K562 (cell line): ENCODE data around the gene SYNPO2. TPM values are rescaled to one million over a fixed set of nuclear protein-coding genes. Genes with fewer than 3 reads are reported as not detected.
A peak's percentile ranks its signal among the peaks of the same experiment; 100 is the strongest.

Experiments used
- ATAC-seq: fragments of 200-7000 bp; cut with Tn5 transposase; 3 replicates; pipeline ENCODE4 v1.9.1; 2020; ENCODE audit warnings: moderate library complexity
- BruUV-seq: library from RNA; stranded (reverse); fragments of 400-500 nt; replicated peaks from 2 replicates; lab custom pipeline; 2021; lab: Mats Ljungman, UMichigan
- CTCF ChIA-PET: fragments of 300-600 bp; formaldehyde crosslinking; extraction: SDS; loops from one replicate; lab custom pipeline; 2021; ENCODE audit warnings: low intra/inter-chr PET ratio; lab: Yijun Ruan, JAX
- POLR2A ChIA-PET: fragments of 300-600, 350-650 bp; sonication (Branson Sonifier 250); formaldehyde crosslinking; extraction: SDS; loops from one replicate; lab custom pipeline; 2021; ENCODE audit warnings: antibody characterized with exemption, inconsistent platforms; lab: Yijun Ruan, JAX
- DNase-seq, 4 experiments: peaks; one replicate each; pipeline versions ENCODE4 v3.0.0 to v3.0.0-alpha.2; 2011 to 2018; ENCODE audit warnings: low spot score in 3 of 4, mixed read lengths in 3 of 4; ENCODE audit errors: extremely low read depth in 1 of 4
- FAIRE-seq: peaks from 2 replicates; lab custom pipeline; 2011; peaks lifted over from hg19 to GRCh38; lab: Jason Lieb, UNC
- H2AFZ ChIP-seq: 2 replicates; pipeline ENCODE4 v1.6.0; 2011; ENCODE audit warnings: low read depth, low read length, control low read depth, inconsistent platforms
- H3K27ac ChIP-seq: fragments of 200-600 bp; 3 replicates; pipeline ENCODE4 v1.8.0; 2011; ENCODE audit warnings: low read depth, mild to moderate bottlenecking, control low read depth, inconsistent platforms, low read length, moderate library complexity, mixed read lengths; ENCODE audit errors: extremely low read depth
- H3K27me3 ChIP-seq, 2 experiments: fragments of 300-600 bp in 1 of 2; 2 replicates in 1 of 2; 3 replicates in 1 of 2; pipeline versions ENCODE4 v1.6.0 to v1.8.0; 2011; ENCODE audit warnings: inconsistent platforms in 2 of 2, low read length in 2 of 2, mild to moderate bottlenecking in 1 of 2, mixed read lengths in 1 of 2, moderate library complexity in 1 of 2; ENCODE audit not compliant: control insufficient read depth in 2 of 2, insufficient read depth in 2 of 2
- H3K36me3 ChIP-seq: fragments of 300-600 bp; 3 replicates; pipeline ENCODE4 v1.8.0; 2011; ENCODE audit warnings: mild to moderate bottlenecking, low read length, inconsistent platforms; ENCODE audit not compliant: control insufficient read depth, insufficient read depth
- H3K4me1 ChIP-seq, 2 experiments: fragments of 200-600 bp in 1 of 2; replicated peaks in 1 of 2; 2 replicates in 1 of 2; 3 replicates in 1 of 2; pipeline versions ENCODE4 v1.5.1 to v1.8.0; 2011; ENCODE audit warnings: inconsistent platforms in 2 of 2, low read length in 2 of 2, mild to moderate bottlenecking in 1 of 2, mixed read lengths in 1 of 2, moderate library complexity in 1 of 2; ENCODE audit not compliant: control insufficient read depth in 2 of 2, insufficient read depth in 2 of 2
- H3K4me2 ChIP-seq: 2 replicates; pipeline ENCODE4 v1.6.1; 2011; ENCODE audit warnings: low read length, control low read depth, inconsistent platforms, mixed read lengths; ENCODE audit not compliant: insufficient read depth
- H3K4me3 ChIP-seq: fragments of 200-600 bp; sonication (generic), shearing (Covaris generic); 2 replicates; pipeline ENCODE4 v1.5.1; 2016; ENCODE audit warnings: control low read depth, inconsistent platforms
- H3K79me2 ChIP-seq: fragments of 200-600 bp; 3 replicates; pipeline ENCODE4 v1.8.0; 2011; ENCODE audit warnings: low read length, inconsistent platforms; ENCODE audit not compliant: control insufficient read depth, insufficient read depth
- H3K9ac ChIP-seq, 2 experiments: 2 replicates each; pipeline versions ENCODE4 v1.6.0 to v1.6.1; 2011; ENCODE audit warnings: low read depth in 2 of 2, low read length in 2 of 2, control low read depth in 1 of 2, inconsistent platforms in 1 of 2, mild to moderate bottlenecking in 1 of 2, mixed read lengths in 1 of 2; ENCODE audit not compliant: insufficient read depth in 1 of 2
- H3K9me1 ChIP-seq: one replicate; pipeline ENCODE4 v1.6.0; 2011; ENCODE audit warnings: inconsistent platforms, mild to moderate bottlenecking, low read length, moderate library complexity; ENCODE audit not compliant: control insufficient read depth, insufficient read depth
- H3K9me3 ChIP-seq: replicated peaks from 2 replicates; pipeline ENCODE4 v1.5.1; 2011; ENCODE audit warnings: low read depth, low read length, inconsistent platforms; ENCODE audit not compliant: control insufficient read depth, insufficient read depth
- H4K20me1 ChIP-seq: replicated peaks from 2 replicates; pipeline ENCODE4 v1.6.1; 2011; ENCODE audit warnings: low read length, inconsistent platforms, mixed read lengths; ENCODE audit not compliant: control insufficient read depth, insufficient read depth
- NCOA4 ChIP-seq: fragments of 450-650 bp; IDR thresholded peaks from 2 replicates; pipeline ENCODE4 v1.6.1; 2018; ENCODE audit warnings: mild to moderate bottlenecking; ENCODE audit not compliant: partially characterized antibody
- RBFOX2 ChIP-seq: fragments of 200-400 bp; formaldehyde crosslinking; IDR thresholded peaks from 2 replicates; pipeline ENCODE4 v1.6.1; 2017; ENCODE audit warnings: low read depth, mild to moderate bottlenecking, low read length, moderate library complexity
- RBM15 ChIP-seq: fragments of 200-400 bp; formaldehyde crosslinking; IDR thresholded peaks from 2 replicates; pipeline ENCODE4 v1.6.1; 2018; ENCODE audit warnings: mild to moderate bottlenecking, low read length, moderate library complexity; ENCODE audit not compliant: insufficient read depth
- RUNX1 ChIP-seq: sonication (generic); IDR thresholded peaks from 2 replicates; pipeline ENCODE4 v1.6.1; 2016; ENCODE audit warnings: antibody characterized with exemption, low read depth
- ZFP36 ChIP-seq: fragments of 150-350 bp; IDR thresholded peaks from 2 replicates; pipeline ENCODE4 v1.6.1; 2018; ENCODE audit warnings: low read length, low read depth; ENCODE audit not compliant: partially characterized antibody
- WGBS: fragments of 100-300 bp; shearing (Covaris generic); methylation state at CpG from one replicate; pipeline ENCODE4 v1.1.6; 2016; ENCODE audit warnings: low coverage, mixed read lengths; ENCODE audit not compliant: insufficient coverage; ENCODE audit errors: missing lambda C conversion rate; 5-methylcytosine and 5-hydroxymethylcytosine counted together
- in situ Hi-C: fragments of 300-500 bp; cut with MboI; formaldehyde crosslinking; loops from 4 replicates; pipeline ENCODE4 v1.15.0; 2018; ENCODE audit warnings: inconsistent platforms, mixed read lengths
- intact Hi-C: fragments of 100-400 bp; cut with micrococcal nuclease; formaldehyde crosslinking; loops from 2 replicates; pipeline ENCODE4 v1.14.2; 2022
- polyA plus RNA-seq, 8 experiments: library from polyadenylated mRNA; depleted of rRNA in 4 of 8; stranded (reverse) in 5 of 8; unstranded in 3 of 8; fragments of >200 nt; fragmentation: Nextera tagmentation in 2 of 8; fragmentation: Illumina TruSeq in 1 of 8; extraction: Ambion mirVana in 2 of 8; extraction: Trizol in 1 of 8; gene quantifications; 2 replicates each; pipeline versions ENCODE4 v1.2.1 to v1.2.3, GENCODE V29; 2011 to 2014; ENCODE audit warnings: inconsistent platforms in 1 of 8, missing spikeins in 1 of 8
- total RNA-seq, 7 experiments: library from RNA; depleted of rRNA in 6 of 7; stranded (reverse); fragments of >200 nt in 6 of 7; fragmentation: Illumina TruSeq in 2 of 7; extraction: Trizol in 2 of 7; gene quantifications; 2 replicates each; pipeline versions ENCODE4 v1.2.1 to v1.2.3, GENCODE V29; 2011 to 2021; ENCODE audit warnings: low replicate concordance in 1 of 7

SYNPO2 gene
- total and polyA plus RNA-seq, 9 of the 15 experiments (the other 6 are each of a cell fraction or from before 2014, with no cell fraction given) = 0.03 to 0.18 TPM; not detected in 7

DNA sequence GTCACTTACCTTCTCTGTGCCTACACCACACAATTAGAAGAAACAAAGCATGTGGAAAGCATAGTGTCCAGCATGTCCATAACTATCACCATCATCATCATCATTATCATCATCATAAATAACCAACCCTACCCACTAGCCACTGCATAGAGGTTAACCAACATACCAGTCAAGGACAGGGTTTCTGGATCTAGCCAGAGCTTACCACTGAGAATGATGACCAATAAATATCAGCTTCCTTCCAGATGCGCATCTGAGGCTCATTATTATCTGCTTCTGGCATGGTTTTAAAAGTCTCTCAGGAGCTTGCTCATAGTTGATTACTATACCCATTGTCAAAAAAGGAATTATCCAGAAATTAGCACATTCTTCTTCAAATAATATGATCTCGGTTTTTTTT is 221.5 kb downstream of the SYNPO2 start:
- Histone ChIP-seq H3K27ac (no peak overlapping the region), H3K9me1 (no peaks in the 10 kb centered on the region), H3K4me1 (no peaks in the 10 kb centered on the region), H3K27me3 (no peaks in the 10 kb centered on the region), H3K4me2 (no peak overlapping the region), H3K9me3 (no peaks in the 10 kb centered on the region), H3K9ac (no peak overlapping the region), H3K4me3 (no peak overlapping the region), H3K79me2 (no peaks in the 10 kb centered on the region), H2AFZ (no peak overlapping the region), H4K20me1 (no peaks in the 10 kb centered on the region), H3K36me3 (no peaks in the 10 kb centered on the region)
- in situ Hi-C loops (no loop called here), intact Hi-C loops (no loop called here)
- ChIA-PET CTCF (no interaction called here), POLR2A (no interaction called here)
- FAIRE-seq (no peak), ATAC-seq (no peak), DNase-seq (no peak)
- no TSS peak for BruUV-seq
- no peak for TF ChIP-seq NCOA4
- peak; percentile 48 for TF ChIP-seq ZFP36
- no peak for TF ChIP-seq RBM15
- no peak for TF ChIP-seq RUNX1
- TF ChIP-seq RBFOX2 = no peak
- 4% methylated on average over 2 of the region's 2 CpGs for WGBS

Other genes starting within 250 kb of the SYNPO2 start
- 20.2 and 20.4 TPM in 2 replicates for gene METTL14, start 203.5 kb upstream of the SYNPO2 start, total RNA-seq (2014; rRNA removed)
- gene METTL14, start 203.5 kb upstream of the SYNPO2 start, total RNA-seq (2014; rRNA removed; fragmentation: Illumina TruSeq; extraction: Trizol) = 30.7 and 36.0 TPM in 2 replicates
- 28.2 and 42.4 TPM in 2 replicates for gene METTL14, start 203.5 kb upstream of the SYNPO2 start, total RNA-seq (2015; rRNA removed; fragmentation: Illumina TruSeq; extraction: Trizol)
- gene METTL14, start 203.5 kb upstream of the SYNPO2 start, total RNA-seq (2021) = 33.9 and 41.0 TPM in 2 replicates
- gene METTL14, start 203.5 kb upstream of the SYNPO2 start, polyA plus RNA-seq (2011; rRNA removed) = 20.7 and 27.7 TPM in 2 replicates
- gene METTL14, start 203.5 kb upstream of the SYNPO2 start, polyA plus RNA-seq (2014; fragmentation: Illumina TruSeq; extraction: Trizol) = 26.8 and 32.9 TPM in 2 replicates
- gene METTL14, start 203.5 kb upstream of the SYNPO2 start, polyA plus RNA-seq (2014; fragmentation: Nextera tagmentation; extraction: Ambion mirVana) = 10 to 100 TPM; 16.7 to 27.2 TPM
- gene METTL14, start 203.5 kb upstream of the SYNPO2 start, polyA plus RNA-seq (2014; rRNA removed) = 23.4 and 30.5 TPM in 2 replicates
- 8.1 and 10.4 TPM in 2 replicates for gene SEC24D, start 52.7 kb upstream of the SYNPO2 start, total RNA-seq (2014; rRNA removed)
- gene SEC24D, start 52.7 kb upstream of the SYNPO2 start, total RNA-seq (2014; rRNA removed; fragmentation: Illumina TruSeq; extraction: Trizol) = 15.0 and 16.5 TPM in 2 replicates
- gene SEC24D, start 52.7 kb upstream of the SYNPO2 start, total RNA-seq (2015; rRNA removed; fragmentation: Illumina TruSeq; extraction: Trizol) = 11.3 and 12.1 TPM in 2 replicates
- gene SEC24D, start 52.7 kb upstream of the SYNPO2 start, total RNA-seq (2021) = 20.0 and 20.1 TPM in 2 replicates
- 22.5 and 37.3 TPM in 2 replicates for gene SEC24D, start 52.7 kb upstream of the SYNPO2 start, polyA plus RNA-seq (2011; rRNA removed)
- gene SEC24D, start 52.7 kb upstream of the SYNPO2 start, polyA plus RNA-seq (2014; fragmentation: Illumina TruSeq; extraction: Trizol) = 16.8 and 19.6 TPM in 2 replicates
- 1 to 10 TPM; 7.1 to 8.1 TPM for gene SEC24D, start 52.7 kb upstream of the SYNPO2 start, polyA plus RNA-seq (2014; fragmentation: Nextera tagmentation; extraction: Ambion mirVana)
- gene SEC24D, start 52.7 kb upstream of the SYNPO2 start, polyA plus RNA-seq (2014; rRNA removed) = 9.0 and 10.5 TPM in 2 replicates
- gene MYOZ2, start 247.0 kb downstream of the SYNPO2 start, total RNA-seq (2014; rRNA removed) = not detected in 2 replicates
- not detected in 2 replicates for gene MYOZ2, start 247.0 kb downstream of the SYNPO2 start, total RNA-seq (2014; rRNA removed; fragmentation: Illumina TruSeq; extraction: Trizol)
- not detected in 2 replicates for gene MYOZ2, start 247.0 kb downstream of the SYNPO2 start, total RNA-seq (2015; rRNA removed; fragmentation: Illumina TruSeq; extraction: Trizol)
- not detected in 2 replicates for gene MYOZ2, start 247.0 kb downstream of the SYNPO2 start, total RNA-seq (2021)
- gene MYOZ2, start 247.0 kb downstream of the SYNPO2 start, polyA plus RNA-seq (2011; rRNA removed) = not detected in 2 replicates
- not detected in 2 replicates for gene MYOZ2, start 247.0 kb downstream of the SYNPO2 start, polyA plus RNA-seq (2014; fragmentation: Illumina TruSeq; extraction: Trizol)
- gene MYOZ2, start 247.0 kb downstream of the SYNPO2 start, polyA plus RNA-seq (2014; fragmentation: Nextera tagmentation; extraction: Ambion mirVana) = not detected
- gene MYOZ2, start 247.0 kb downstream of the SYNPO2 start, polyA plus RNA-seq (2014; rRNA removed) = not detected in 2 replicates